SK-N-MC (cell line): ENCODE measurements around the gene CACNA2D4.

Experiments
- DNase-seq: peaks from one replicate; pipeline ENCODE4 v3.0.0-alpha.2; 2011; ENCODE audit warnings: low read depth, low spot score
- H3K27ac ChIP-seq: fragments of 200-600 bp; sonication (generic); 2 replicates; pipeline ENCODE4 v1.5.1; 2016; ENCODE audit warnings: mixed run types
- H3K36me3 ChIP-seq: fragments of 200-600 bp; sonication (generic); 2 replicates; pipeline ENCODE4 v1.6.1; 2017; ENCODE audit warnings: antibody characterized with exemption, low read length, mixed read lengths; ENCODE audit not compliant: insufficient read depth
- H3K4me3 ChIP-seq: fragments of 200-600 bp; sonication (generic); 2 replicates; pipeline ENCODE4 v1.5.1; 2016
- H3K9ac ChIP-seq: fragments of 200-600 bp; sonication (generic); 2 replicates; pipeline ENCODE4 v1.8.0; 2017; ENCODE audit warnings: mixed run types, mixed read lengths; ENCODE audit not compliant: insufficient read length
- H3K9me3 ChIP-seq: fragments of 200-600 bp; sonication (generic); 2 replicates; pipeline ENCODE4 v1.6.1; 2017; ENCODE audit warnings: low read depth, mild to moderate bottlenecking, antibody characterized with exemption, low read length, moderate library complexity, mixed read lengths
- EZH2 ChIP-seq: fragments of 200-600 bp; sonication (generic); IDR thresholded peaks from one replicate; pipeline ENCODE4 v1.6.1; 2017; ENCODE audit warnings: antibody characterized with exemption
- FOXP2 ChIP-seq: optimal IDR thresholded peaks from 2 replicates; pipeline ENCODE3; 2011; ENCODE audit warnings: mild to moderate bottlenecking, moderate library complexity; ENCODE audit not compliant: insufficient read depth; ENCODE audit errors: extremely low read length, control extremely low read depth
- POLR2AphosphoS5 ChIP-seq: IDR thresholded peaks from 2 replicates; pipeline ENCODE4 v1.6.1; 2012; ENCODE audit warnings: mild to moderate bottlenecking, low read depth, low read length, borderline replicate concordance

Gene CACNA2D4

DNA sequence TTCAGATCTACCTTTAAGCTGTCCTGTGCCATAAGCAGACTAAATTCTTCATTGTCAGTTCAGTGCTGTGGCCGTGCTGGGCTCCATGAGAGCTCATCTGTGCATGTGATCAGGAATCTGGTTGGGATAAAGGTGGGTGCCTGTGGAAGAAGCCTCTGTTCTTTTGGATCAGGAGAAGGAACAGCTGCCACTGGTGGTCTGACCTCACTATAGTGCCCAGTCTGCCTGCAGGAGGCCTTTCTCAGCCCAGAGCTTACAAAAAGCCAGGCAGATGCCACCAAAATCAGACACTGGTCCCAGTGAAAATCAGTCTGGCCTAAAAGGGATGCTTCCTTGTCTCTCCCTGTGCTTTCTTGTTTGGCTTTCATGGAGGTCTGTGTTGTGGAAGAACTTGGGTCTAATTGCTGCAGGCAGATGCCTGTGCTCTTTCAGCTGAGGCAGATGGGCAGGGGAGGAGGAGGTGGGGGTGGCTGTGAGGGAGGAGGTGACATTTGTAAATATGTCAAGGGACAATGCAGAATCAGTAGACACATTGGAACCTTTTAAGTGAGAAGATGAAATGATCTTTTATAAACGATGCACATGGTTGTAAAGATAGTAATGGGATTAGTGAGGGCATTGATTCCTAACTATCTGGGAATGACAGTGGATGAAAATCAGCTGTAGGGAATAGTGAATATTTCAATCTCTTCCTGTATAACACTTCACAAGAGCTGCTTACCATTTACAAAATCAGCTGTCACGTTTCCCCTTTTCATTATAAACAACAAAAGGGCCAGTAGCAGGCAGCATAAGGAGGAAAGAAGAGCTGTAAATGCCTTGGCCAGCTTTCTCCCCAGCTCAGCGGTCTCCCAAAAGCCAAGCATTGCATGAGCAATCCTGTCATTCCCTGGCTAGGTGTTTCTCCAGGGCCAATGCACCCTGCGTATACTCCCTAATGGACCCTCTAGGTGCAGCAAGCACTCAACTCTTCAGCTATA is 44.6 kb downstream of the CACNA2D4 start:
- DNase-seq, result no peak
- Histone ChIP-seq H3K9ac (no peak overlapping the region), H3K27ac (no peak overlapping the region), H3K9me3 (no peaks in the 10 kb centered on the region), H3K4me3 (no peak overlapping the region), H3K36me3 (no peaks in the 10 kb centered on the region)
- TF ChIP-seq POLR2AphosphoS5 (no peak), EZH2 (no peak), FOXP2 (no peak)

DNA sequence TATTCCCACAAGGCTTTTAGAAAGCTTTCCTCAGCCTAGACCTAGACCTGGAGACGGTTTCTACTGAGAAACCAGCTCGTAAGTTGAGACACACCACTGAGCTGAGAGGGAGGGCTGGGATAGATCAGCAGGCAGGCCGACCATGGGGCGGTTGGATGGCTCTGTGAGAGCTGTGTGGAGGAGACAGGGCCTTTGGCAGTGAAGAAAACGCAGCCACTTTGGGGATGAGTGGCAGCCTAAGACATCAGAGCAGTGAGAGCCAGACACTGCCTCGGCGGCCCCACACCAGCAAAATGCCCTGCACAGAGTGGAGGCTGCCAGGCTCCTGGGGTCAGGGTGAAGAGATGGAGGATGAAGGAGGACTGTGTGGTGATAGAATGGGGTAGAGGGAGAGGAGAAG is 46.0 kb downstream of the CACNA2D4 start:
- Histone ChIP-seq H3K9me3 (no peaks in the 10 kb centered on the region), H3K4me3 (no peak overlapping the region), H3K36me3 (no peaks in the 10 kb centered on the region), H3K27ac (no peak overlapping the region), H3K9ac (no peak overlapping the region)
- DNase-seq, result no peak
- no peak for TF ChIP-seq POLR2AphosphoS5
- TF ChIP-seq FOXP2, result no peak
- TF ChIP-seq EZH2, result no peak

DNA sequence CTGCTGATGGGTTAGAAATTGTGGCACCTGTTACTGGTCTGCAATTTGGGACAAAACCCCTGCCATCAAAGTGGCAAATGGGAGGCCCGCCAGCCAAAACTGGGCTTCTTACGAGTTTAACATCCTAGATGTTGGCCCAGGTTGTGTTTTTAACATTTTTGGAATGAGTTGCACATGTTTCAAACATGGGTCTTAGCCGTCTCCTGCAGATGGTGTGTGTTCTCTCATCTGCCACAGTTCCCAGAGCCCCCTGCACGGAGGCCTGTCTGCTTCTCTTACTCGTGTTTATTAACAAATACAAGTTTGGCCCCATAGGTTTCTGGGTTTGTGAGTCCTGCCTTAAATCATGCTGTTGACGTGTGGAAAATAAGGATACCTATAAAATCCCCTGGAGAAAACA is 46.5 kb downstream of the CACNA2D4 start:
- Histone ChIP-seq H3K36me3 (no peaks in the 10 kb centered on the region), H3K9me3 (no peaks in the 10 kb centered on the region), H3K9ac (no peak overlapping the region), H3K27ac (no peak overlapping the region), H3K4me3 (no peak overlapping the region)
- TF ChIP-seq EZH2, result no peak
- TF ChIP-seq FOXP2, result no peak
- TF ChIP-seq POLR2AphosphoS5, result no peak
- DNase-seq, result no peak

DNA sequence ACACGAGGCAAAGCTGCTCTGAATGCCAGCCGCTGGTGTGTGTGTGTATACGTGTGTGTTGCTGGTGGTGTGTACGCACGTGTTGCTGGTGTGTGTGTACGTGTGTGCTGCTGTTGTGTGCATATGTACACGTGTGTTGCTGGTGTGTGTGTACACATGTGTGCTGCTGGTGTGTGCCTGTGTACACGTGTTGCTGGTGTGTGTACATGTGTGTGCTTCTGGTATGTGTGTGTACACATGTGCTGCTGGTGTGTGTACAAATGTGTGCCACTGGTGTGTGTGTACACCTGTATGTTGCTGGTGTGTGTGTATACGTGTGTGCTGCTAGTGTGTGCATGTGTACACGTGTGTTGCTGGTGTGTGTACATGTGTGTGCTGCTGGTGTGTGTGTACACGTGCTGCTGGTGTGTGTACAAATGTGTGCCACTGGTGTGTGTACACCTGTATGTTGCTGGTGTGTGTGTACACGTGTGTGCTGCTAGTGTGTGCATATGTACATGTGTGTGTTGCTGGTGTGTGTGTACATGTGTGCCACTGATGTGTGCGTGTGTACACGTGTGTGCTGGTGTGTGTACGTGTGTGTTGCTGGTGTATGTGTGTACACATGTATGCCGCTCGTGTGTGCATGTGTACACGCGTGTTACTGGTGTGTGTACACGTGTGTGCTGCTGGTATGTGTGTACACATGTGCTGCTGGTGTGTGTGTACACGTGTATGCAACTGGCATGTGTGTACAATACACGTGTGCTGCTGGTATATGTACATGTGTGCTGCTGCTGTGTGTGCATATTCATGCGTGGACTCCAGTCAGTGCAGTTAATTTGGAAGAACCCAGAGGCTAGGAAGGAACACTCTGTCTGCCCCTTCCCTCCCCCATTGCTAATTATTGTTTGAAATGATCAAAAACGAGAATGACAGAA is 47.2 kb downstream of the CACNA2D4 start:
- DNase-seq, result no peak
- no peaks in the 10 kb centered on the region for H3K9me3 ChIP-seq
- no peak overlapping the region for H3K9ac ChIP-seq
- TF ChIP-seq FOXP2 (no peak), POLR2AphosphoS5 (no peak), EZH2 (no peak)
- no peaks in the 10 kb centered on the region for H3K36me3 ChIP-seq
- H3K27ac ChIP-seq, result no peak overlapping the region
- no peak overlapping the region for H3K4me3 ChIP-seq

- H3K9ac ChIP-seq, result no peak overlapping the region
- TF ChIP-seq FOXP2, result no peak
- H3K36me3 ChIP-seq, result no peaks in the 10 kb centered on the region
- no peak overlapping the region for H3K27ac ChIP-seq
- no peak for DNase-seq
- H3K9me3 ChIP-seq, result no peaks in the 10 kb centered on the region
- no peak overlapping the region for H3K4me3 ChIP-seq
Measured at GRCh38 chr12:1870086-1870485, 48.4 kb downstream of the CACNA2D4 start.

- no peak overlapping the region for H3K27ac ChIP-seq
- no peaks in the 10 kb centered on the region for H3K36me3 ChIP-seq
- no peak for DNase-seq
- H3K4me3 ChIP-seq, result no peak overlapping the region
- H3K9ac ChIP-seq, result no peak overlapping the region
- no peaks in the 10 kb centered on the region for H3K9me3 ChIP-seq
- no peak for TF ChIP-seq FOXP2
- no peak for TF ChIP-seq POLR2AphosphoS5
- no peak for TF ChIP-seq EZH2
Measured at GRCh38 chr12:1869145-1869544, 49.3 kb downstream of the CACNA2D4 start.

DNA sequence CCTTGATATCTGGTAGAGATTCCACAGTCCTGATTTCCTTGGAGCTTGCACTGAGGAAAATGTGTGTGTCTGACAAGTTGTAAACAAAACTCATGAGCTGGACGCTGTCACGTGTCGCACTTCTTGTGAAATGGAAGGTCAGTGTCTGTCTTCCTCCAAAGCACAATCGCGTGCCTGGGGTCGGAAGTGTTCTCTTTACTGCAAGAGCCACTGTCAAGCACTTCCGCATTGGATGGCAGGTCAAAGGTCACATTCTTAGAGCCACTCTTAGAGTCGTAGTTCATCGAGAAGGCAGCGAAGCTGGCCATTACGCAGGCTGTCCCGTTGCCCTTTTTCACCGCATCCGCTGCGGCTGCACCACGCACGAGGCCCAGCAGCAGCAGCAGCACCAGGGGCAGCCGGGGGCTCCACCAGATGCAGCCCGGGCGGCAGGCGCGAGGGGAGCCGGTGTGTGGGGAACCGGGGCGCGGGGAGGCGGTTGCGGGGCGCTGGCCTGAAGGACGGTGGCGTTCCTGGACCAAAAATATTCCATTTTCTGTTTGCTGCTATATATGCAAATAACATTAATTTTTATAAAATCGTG is 53.1 kb downstream of the CACNA2D4 start:
- H3K4me3 ChIP-seq, result no peak overlapping the region
- H3K9ac ChIP-seq, result no peak overlapping the region
- H3K36me3 ChIP-seq, result no peaks in the 10 kb centered on the region
- H3K9me3 ChIP-seq, result no peaks in the 10 kb centered on the region
- DNase-seq, result no peak
- H3K27ac ChIP-seq, result no peak overlapping the region
- TF ChIP-seq FOXP2 (no peak), POLR2AphosphoS5 (no peak)

DNA sequence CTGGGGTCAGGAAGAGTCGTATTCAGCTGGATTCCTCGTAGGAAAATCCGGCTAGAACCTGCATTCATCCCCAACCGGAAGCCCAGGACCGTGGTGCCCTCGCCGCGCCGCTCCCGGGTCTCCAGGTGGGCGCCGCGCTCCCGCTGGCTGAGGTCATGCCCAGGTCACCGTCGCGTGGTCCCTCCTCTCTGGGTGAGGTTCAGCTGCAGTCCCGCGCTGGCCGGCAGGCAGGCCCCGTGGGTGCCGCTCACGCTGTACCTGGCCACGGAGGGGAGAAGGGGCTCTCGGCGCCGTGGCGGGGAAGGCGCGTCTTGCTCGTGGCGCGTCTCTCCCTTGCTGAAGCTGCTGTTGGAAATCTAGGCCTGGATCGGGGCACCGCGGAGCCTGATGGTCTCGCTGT is 53.6 kb downstream of the CACNA2D4 start:
- Histone ChIP-seq H3K27ac (no peak overlapping the region), H3K4me3 (no peak overlapping the region), H3K9ac (no peak overlapping the region), H3K9me3 (no peaks in the 10 kb centered on the region), H3K36me3 (no peaks in the 10 kb centered on the region)
- no peak for DNase-seq
- TF ChIP-seq FOXP2, result no peak
